Stimulated activated CD4-positive, alpha-beta T cell treated with anti-CD3 and anti-CD28 coated beads, Interleukin-12 subunit alpha, Interleukin-12 subunit beta, amount 100 ng/mL, for 4 hours (primary cell): ENCODE data around the gene ZNF648.
"Not testable (repeated sequence)": the region's sequence is repeated elsewhere in the genome, so short reads cannot be mapped to it uniquely, and the experiment has no call there.

Source experiments
- DNase-seq: peaks from one replicate; pipeline ENCODE4 v3.0.0-alpha.2; 2020

ZNF648 gene

GRCh38 chr1:182061594-182061993, at the start of gene ZNF648:
ZNF648 (minus strand) TSS chr1:182061712; CDS start chr1:182058010, 3,702 bp downstream.
- DNase-seq: no peak

- DNase-seq: no peak
Observed at GRCh38 chr1:182110635-182111034, 49.1 kb upstream of the ZNF648 start.

GRCh38 chr1:182109771-182110170, 48.3 kb upstream of the ZNF648 start:
- DNase-seq: no peak

- no peak for DNase-seq
Observed at GRCh38 chr1:182107209-182107608, 45.7 kb upstream of the ZNF648 start.

GRCh38 chr1:182102043-182102416, 40.5 kb upstream of the ZNF648 start:
- DNase-seq: no peak

- DNase-seq: no peak
Observed at GRCh38 chr1:182101415-182102042, 40.0 kb upstream of the ZNF648 start.

GRCh38 chr1:182098301-182098700, 36.8 kb upstream of the ZNF648 start:
- no peak for DNase-seq

GRCh38 chr1:182095946-182096345, 34.4 kb upstream of the ZNF648 start:
- DNase-seq: no peak

- not testable (repeated sequence) for DNase-seq
Observed at GRCh38 chr1:182094514-182095005, 33.0 kb upstream of the ZNF648 start.

- DNase-seq: no peak
Observed at GRCh38 chr1:182093781-182094180, 32.3 kb upstream of the ZNF648 start.

GRCh38 chr1:182092336-182092735, 30.8 kb upstream of the ZNF648 start:
- DNase-seq: no peak

GRCh38 chr1:182091083-182091482, 29.6 kb upstream of the ZNF648 start:
- no peak for DNase-seq

- DNase-seq: no peak
Observed at GRCh38 chr1:182087719-182088350, 26.3 kb upstream of the ZNF648 start.

- no peak for DNase-seq
Observed at GRCh38 chr1:182087304-182087703, 25.8 kb upstream of the ZNF648 start.

GRCh38 chr1:182086620-182087019, 25.1 kb upstream of the ZNF648 start:
- DNase-seq: no peak

- no peak for DNase-seq
Observed at GRCh38 chr1:182086136-182086535, 24.6 kb upstream of the ZNF648 start.

- DNase-seq: no peak
Observed at GRCh38 chr1:182085726-182086125, 24.2 kb upstream of the ZNF648 start.

GRCh38 chr1:182084487-182085316, 23.2 kb upstream of the ZNF648 start:
- peak; percentile 75 for DNase-seq

GRCh38 chr1:182083851-182084486, 22.5 kb upstream of the ZNF648 start:
- no peak for DNase-seq

- no peak for DNase-seq
Observed at GRCh38 chr1:182080955-182081582, 19.6 kb upstream of the ZNF648 start.

GRCh38 chr1:182080040-182080439, 18.5 kb upstream of the ZNF648 start:
- DNase-seq: no peak

GRCh38 chr1:182071924-182072323, 10.4 kb upstream of the ZNF648 start:
- DNase-seq: no peak

- DNase-seq: peak; percentile 22
Observed at GRCh38 chr1:182069028-182069466, 7.5 kb upstream of the ZNF648 start.
